Activated naive CD4-positive, alpha-beta T cell treated with anti-CD3 and anti-CD28 coated beads, Interleukin-2, amount 10 ng/mL, durations not matched to agents 5 hours and 36 hours (primary cell): ENCODE results near the gene MAP3K13. TPM values are rescaled to one million over a fixed set of nuclear protein-coding genes. Genes with fewer than 3 reads are reported as not detected.

ENCODE experiments used
- total RNA-seq, 2 experiments: library from RNA; stranded (reverse); gene quantifications; one replicate each; pipeline ENCODE4 v1.2.3, GENCODE V29; 2021

MAP3K13 gene, protein sequence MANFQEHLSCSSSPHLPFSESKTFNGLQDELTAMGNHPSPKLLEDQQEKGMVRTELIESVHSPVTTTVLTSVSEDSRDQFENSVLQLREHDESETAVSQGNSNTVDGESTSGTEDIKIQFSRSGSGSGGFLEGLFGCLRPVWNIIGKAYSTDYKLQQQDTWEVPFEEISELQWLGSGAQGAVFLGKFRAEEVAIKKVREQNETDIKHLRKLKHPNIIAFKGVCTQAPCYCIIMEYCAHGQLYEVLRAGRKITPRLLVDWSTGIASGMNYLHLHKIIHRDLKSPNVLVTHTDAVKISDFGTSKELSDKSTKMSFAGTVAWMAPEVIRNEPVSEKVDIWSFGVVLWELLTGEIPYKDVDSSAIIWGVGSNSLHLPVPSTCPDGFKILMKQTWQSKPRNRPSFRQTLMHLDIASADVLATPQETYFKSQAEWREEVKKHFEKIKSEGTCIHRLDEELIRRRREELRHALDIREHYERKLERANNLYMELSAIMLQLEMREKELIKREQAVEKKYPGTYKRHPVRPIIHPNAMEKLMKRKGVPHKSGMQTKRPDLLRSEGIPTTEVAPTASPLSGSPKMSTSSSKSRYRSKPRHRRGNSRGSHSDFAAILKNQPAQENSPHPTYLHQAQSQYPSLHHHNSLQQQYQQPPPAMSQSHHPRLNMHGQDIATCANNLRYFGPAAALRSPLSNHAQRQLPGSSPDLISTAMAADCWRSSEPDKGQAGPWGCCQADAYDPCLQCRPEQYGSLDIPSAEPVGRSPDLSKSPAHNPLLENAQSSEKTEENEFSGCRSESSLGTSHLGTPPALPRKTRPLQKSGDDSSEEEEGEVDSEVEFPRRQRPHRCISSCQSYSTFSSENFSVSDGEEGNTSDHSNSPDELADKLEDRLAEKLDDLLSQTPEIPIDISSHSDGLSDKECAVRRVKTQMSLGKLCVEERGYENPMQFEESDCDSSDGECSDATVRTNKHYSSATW
- total RNA-seq: 10 to 100 TPM; 11.2 to 12.1 TPM

GRCh38 chr3:185362850-185363661, at the start of gene MAP3K13:
Gene MAP3K13 (plus strand): TSS chr3:185363136. CDS start chr3:185428582, 65,446 bp downstream.

GRCh38 chr3:185498503-185499396, 135.8 kb downstream of the MAP3K13 start, which contains the start of gene TMEM41A:
Gene TMEM41A (minus strand): TSS chr3:185499035. CDS start chr3:185498961, 74 bp downstream.

Other genes starting within 250 kb of the MAP3K13 start
- under 1 TPM in 1 of 2 experiments, not detected in 1; 0.05 TPM for gene C3orf70, start 210.1 kb upstream of the MAP3K13 start, total RNA-seq
- gene EHHADH, start 109.1 kb upstream of the MAP3K13 start, total RNA-seq: 1 to 10 TPM; 2.0 to 2.1 TPM
- gene TMEM41A, start 135.9 kb downstream of the MAP3K13 start, total RNA-seq: 10 to 100 TPM; 19.9 to 22.5 TPM
- gene LIPH, start 189.5 kb downstream of the MAP3K13 start, total RNA-seq: not detected
- gene SENP2, start 223.2 kb downstream of the MAP3K13 start, total RNA-seq: 10 to 100 TPM; 27.5 to 29.2 TPM